HG02885 (cell line): Measurements from ENCODE around the gene ADD1.
"Not testable (repeated sequence)": the region's sequence is repeated elsewhere in the genome, so short reads cannot be mapped to it uniquely, and the experiment has no call there.

Source experiments
- ATAC-seq: cut with Tn5 transposase; IDR thresholded peaks from one replicate; pipeline ENCODE4 v1.9.1; 2021; ENCODE audit warnings: mild to moderate bottlenecking; ENCODE audit not compliant: unreplicated experiment, poor library complexity

Gene ADD1

GRCh38 chr4:2930135-2930757 is 86.6 kb downstream of the ADD1 start:
- no peak for ATAC-seq

- ATAC-seq, result no peak
These were observed 87.3 kb downstream of the ADD1 start for GRCh38 chr4:2930758-2931511.

- peak; percentile 42 for ATAC-seq
These were observed 88.1 kb downstream of the ADD1 start for GRCh38 chr4:2931512-2932301.

GRCh38 chr4:2932321-2932950 is 88.8 kb downstream of the ADD1 start:
- no peak for ATAC-seq

- ATAC-seq, result no peak
These were observed 89.4 kb downstream of the ADD1 start for GRCh38 chr4:2932951-2933565.

DNA sequence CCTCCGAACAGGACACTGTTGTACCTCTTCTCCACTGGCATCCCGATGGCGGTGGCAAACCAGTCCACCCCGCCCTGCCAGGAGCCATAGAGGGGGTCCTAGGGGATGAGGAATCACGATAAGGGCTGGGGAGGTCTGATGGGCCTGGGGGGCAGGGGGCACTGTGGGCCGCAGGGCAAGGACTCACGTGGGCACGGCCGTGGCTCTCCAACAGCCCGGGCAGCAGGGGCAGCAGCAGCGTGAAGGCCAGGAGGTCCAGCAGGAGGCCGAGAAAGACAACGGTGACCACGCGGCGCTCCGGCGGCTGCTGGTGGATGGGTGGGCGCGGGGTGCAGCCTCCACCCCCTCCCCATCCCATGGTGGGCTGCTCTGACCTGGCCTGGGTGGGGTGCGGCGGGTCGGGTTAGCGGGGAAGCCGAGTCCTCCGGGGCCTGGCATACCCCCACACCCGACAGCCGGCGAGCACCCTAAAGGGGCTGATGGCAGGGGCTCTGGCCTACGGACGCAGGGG is 90.0 kb downstream of the ADD1 start:
- no peak for ATAC-seq

DNA sequence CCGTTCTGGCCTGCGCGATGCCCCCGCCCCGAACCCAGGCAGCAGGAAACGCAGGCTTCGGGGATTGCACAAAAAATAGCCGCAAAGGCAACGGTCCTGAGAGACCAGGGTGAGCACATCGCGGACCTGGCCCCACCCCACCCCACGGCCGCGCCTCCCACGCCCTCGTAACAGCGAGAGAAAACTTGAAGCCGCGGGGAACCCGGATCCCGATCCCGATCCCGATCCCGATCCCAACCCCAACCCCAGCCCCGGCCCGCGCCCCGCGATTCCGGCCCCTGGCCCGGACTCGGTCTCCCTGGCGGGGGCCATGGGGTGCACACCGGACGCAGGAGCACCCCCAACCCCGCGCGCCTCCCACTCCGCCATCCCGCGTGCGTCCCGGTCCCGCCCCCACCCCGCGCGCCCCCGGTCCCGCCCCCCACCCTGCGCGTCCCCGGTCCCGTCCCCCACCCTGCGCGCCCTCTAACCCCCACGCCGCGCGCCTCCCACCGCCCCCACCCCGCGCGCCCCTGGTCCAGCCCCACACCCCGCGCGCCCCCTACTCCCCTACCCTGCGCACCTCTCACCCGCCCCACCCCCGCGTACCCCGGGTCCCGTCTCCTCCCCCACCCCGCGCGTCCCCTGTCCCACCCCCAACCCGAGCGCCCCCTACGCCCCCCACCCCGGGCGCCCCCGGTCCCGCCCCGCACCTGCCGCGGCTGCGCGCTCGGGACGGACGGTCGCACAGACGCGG is 90.6 kb downstream of the ADD1 start:
- ATAC-seq, result no peak

GRCh38 chr4:2934813-2935761 is 91.4 kb downstream of the ADD1 start:
- ATAC-seq, result peak; percentile 65

- no peak for ATAC-seq
These were observed 92.4 kb downstream of the ADD1 start for GRCh38 chr4:2935762-2936743.

- ATAC-seq, result peak; percentile 33
These were observed 93.1 kb downstream of the ADD1 start for GRCh38 chr4:2936773-2937145.

GRCh38 chr4:2937146-2937857 is 93.7 kb downstream of the ADD1 start:
- no peak for ATAC-seq

DNA sequence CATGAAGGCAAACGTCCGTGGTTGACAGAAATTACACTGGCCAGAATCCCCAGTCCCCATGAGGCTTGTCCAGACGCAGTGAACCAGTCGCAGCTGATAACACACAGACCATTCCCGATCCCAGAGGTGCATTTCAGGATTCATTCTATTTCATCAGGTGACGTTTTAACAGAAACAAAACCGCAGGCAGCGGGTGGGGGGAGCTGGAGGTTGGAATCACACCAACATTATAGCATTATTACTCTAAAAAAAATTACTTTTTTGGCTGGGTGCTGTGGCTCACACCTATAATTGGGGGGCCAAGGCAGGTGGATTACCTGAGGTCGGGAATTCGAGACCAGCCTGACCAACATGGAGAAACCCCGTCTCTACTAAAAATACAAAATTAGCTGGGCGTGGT is 94.3 kb downstream of the ADD1 start:
- ATAC-seq, result no peak

GRCh38 chr4:2938411-2938810 is 94.8 kb downstream of the ADD1 start:
- ATAC-seq, result not testable (repeated sequence)

DNA sequence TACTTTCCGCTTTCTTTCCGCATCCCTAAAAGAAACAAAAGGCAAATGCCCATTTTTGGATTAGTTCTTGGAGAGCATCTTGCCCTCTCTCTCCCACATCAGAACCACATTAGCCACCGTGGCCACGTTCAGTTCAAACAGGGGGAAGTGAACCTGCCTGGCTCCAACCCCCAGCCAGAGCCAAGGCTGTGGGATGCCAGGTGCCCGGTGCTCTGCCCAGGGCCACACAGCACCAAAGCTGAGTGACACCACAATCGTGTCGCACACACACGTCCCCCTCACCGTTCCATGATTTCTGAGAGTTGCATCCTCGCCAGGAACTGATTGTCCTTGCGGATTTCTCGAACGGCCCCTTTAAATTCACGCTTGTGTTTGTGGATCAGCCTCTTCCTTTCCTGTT is 95.3 kb downstream of the ADD1 start:
- no peak for ATAC-seq

- no peak for ATAC-seq
These were observed 96.0 kb downstream of the ADD1 start for GRCh38 chr4:2939383-2940243.
